ENCODE data around the gene FAF1.
"Not testable (repeated sequence)": the region's sequence is repeated elsewhere in the genome, so short reads cannot be mapped to it uniquely, and the experiment has no call there.

FAF1 gene

GRCh38 chr1:50917138-50918137, 42.6 kb downstream of the FAF1 start:
- TF ChIP-seq, protein P1, sequence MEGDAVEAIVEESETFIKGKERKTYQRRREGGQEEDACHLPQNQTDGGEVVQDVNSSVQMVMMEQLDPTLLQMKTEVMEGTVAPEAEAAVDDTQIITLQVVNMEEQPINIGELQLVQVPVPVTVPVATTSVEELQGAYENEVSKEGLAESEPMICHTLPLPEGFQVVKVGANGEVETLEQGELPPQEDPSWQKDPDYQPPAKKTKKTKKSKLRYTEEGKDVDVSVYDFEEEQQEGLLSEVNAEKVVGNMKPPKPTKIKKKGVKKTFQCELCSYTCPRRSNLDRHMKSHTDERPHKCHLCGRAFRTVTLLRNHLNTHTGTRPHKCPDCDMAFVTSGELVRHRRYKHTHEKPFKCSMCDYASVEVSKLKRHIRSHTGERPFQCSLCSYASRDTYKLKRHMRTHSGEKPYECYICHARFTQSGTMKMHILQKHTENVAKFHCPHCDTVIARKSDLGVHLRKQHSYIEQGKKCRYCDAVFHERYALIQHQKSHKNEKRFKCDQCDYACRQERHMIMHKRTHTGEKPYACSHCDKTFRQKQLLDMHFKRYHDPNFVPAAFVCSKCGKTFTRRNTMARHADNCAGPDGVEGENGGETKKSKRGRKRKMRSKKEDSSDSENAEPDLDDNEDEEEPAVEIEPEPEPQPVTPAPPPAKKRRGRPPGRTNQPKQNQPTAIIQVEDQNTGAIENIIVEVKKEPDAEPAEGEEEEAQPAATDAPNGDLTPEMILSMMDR (IDR thresholded peaks at IDR 0.05; ENCODE audit: control insufficient read depth, insufficient read depth, low read depth, low read length, missing control alignments) = no peak
- DNase-seq (ENCODE audit: low read depth) = no peak
- H3K4me3 ChIP-seq (ENCODE audit: control insufficient read depth, low read depth, low read length) = no peak overlapping the region

DNA sequence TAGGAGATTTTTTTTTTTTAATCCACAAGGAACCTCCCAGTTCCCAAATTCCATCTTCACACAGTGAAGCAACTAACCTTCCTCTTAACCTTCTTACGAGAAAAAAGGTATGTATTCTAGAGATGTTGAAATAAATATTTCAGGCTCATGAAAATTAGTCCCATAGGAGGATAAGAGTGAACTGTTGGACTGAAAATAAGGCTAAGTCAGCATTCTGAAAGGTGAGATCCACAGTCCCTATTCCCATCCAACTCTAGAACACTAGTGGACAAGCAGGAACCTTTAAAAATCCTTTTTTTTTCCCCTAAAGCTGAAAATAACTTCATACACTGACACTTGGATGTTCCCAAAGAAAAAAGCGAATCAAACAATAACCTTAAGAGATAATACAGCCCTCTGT, 44.4 kb downstream of the FAF1 start:
- DNase-seq (ENCODE audit: low read depth) = no peak
- TF ChIP-seq, protein P1 (IDR thresholded peaks at IDR 0.05; ENCODE audit: control insufficient read depth, insufficient read depth, low read depth, low read length, missing control alignments) = no peak
- H3K4me3 ChIP-seq (ENCODE audit: control insufficient read depth, low read depth, low read length) = no peak overlapping the region

- no peak for DNase-seq (ENCODE audit: low read depth)
- TF ChIP-seq, protein P1 (IDR thresholded peaks at IDR 0.05; ENCODE audit: control insufficient read depth, insufficient read depth, low read depth, low read length, missing control alignments) = no peak
- H3K4me3 ChIP-seq (ENCODE audit: control insufficient read depth, low read depth, low read length) = no peak overlapping the region
These were observed 46.1 kb downstream of the FAF1 start for GRCh38 chr1:50913954-50914353.

- not testable (repeated sequence) for H3K4me3 ChIP-seq (ENCODE audit: control insufficient read depth, low read depth, low read length); DNase-seq (ENCODE audit: low read depth)
These were observed 49.7 kb downstream of the FAF1 start for GRCh38 chr1:50910356-50910755.

- H3K4me3 ChIP-seq (ENCODE audit: control insufficient read depth, low read depth, low read length); DNase-seq (ENCODE audit: low read depth): not testable (repeated sequence)
These were observed 52.5 kb downstream of the FAF1 start for GRCh38 chr1:50907610-50908009.

DNA sequence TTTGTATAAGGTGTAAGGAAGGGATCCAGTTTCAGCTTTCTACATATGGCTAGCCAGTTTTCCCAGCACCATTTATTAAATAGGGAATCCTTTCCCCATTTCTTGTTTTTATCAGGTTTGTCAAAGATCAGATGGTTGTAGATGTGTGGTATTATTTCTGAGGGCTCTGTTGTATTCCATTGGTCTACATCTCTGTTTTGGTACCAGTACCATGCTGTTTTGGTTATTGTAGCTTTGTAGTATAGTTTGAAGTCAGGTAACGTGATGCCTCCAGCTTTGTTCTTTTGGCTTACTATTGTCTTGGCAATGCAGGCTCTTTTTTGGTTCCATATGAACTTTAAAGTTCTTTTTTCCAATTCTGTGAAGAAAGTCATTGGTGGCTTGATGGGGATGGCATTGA, 54.0 kb downstream of the FAF1 start:
- not testable (repeated sequence) for H3K4me3 ChIP-seq (ENCODE audit: control insufficient read depth, low read depth, low read length); DNase-seq (ENCODE audit: low read depth)

- H3K4me3 ChIP-seq (ENCODE audit: control insufficient read depth, low read depth, low read length) = no peak overlapping the region
- DNase-seq (ENCODE audit: low read depth) = no peak
- TF ChIP-seq, protein P1 (IDR thresholded peaks at IDR 0.05; ENCODE audit: control insufficient read depth, insufficient read depth, low read depth, low read length, missing control alignments) = no peak
These were observed 57.6 kb downstream of the FAF1 start for GRCh38 chr1:50902419-50902818.

GRCh38 chr1:50901872-50902271, 58.2 kb downstream of the FAF1 start:
- TF ChIP-seq, protein P1 (IDR thresholded peaks at IDR 0.05; ENCODE audit: control insufficient read depth, insufficient read depth, low read depth, low read length, missing control alignments) = no peak
- DNase-seq (ENCODE audit: low read depth) = no peak
- H3K4me3 ChIP-seq (ENCODE audit: control insufficient read depth, low read depth, low read length) = no peak overlapping the region

Measured in AG09309 (cell line).